ENCODE data around the gene TIGD2.

GRCh38 chr4:89137695-89138094 lies 26.4 kb downstream of the TIGD2 start:
- TF ChIP-seq CTCF (optimal IDR thresholded peaks at IDR 0.05 in 1 of 3, IDR thresholded peaks at IDR 0.05 in 1 of 3, conservative IDR thresholded peaks at IDR 0.05 in 1 of 3; ENCODE audit: extremely low read depth in 1 of 3, insufficient read depth in 2 of 3, low read length in 3 of 3) = no peak
- TF ChIP-seq EZH2 (IDR thresholded peaks at IDR 0.05; ENCODE audit: low read length) = no peak
